Mucosa of stomach (tissue), 1 donor: ENCODE data around the gene IDI1.

Source experiments
- H3K27me3 ChIP-seq: one replicate; pipeline ENCODE4 v1.7.0; 2013; ENCODE audit warnings: mild to moderate bottlenecking, low read length; ENCODE audit not compliant: control insufficient read depth, insufficient read depth
- H3K36me3 ChIP-seq: one replicate; pipeline ENCODE4 v1.7.0; 2013; ENCODE audit warnings: low read length; ENCODE audit not compliant: control insufficient read depth, insufficient read depth
- H3K4me1 ChIP-seq: one replicate; pipeline ENCODE4 v1.7.0; 2013; ENCODE audit warnings: mild to moderate bottlenecking, low read length; ENCODE audit not compliant: control insufficient read depth, insufficient read depth
- H3K4me3 ChIP-seq: one replicate; pipeline ENCODE4 v1.7.0; 2013; ENCODE audit warnings: low read length
- H3K9ac ChIP-seq: one replicate; pipeline ENCODE4 v1.7.0; 2013; ENCODE audit warnings: mild to moderate bottlenecking, low read length, moderate library complexity
- H3K9me3 ChIP-seq: one replicate; pipeline ENCODE4 v1.7.0; 2013; ENCODE audit warnings: mild to moderate bottlenecking, low read length, moderate library complexity; ENCODE audit not compliant: control insufficient read depth
- donor health status: Pancreatic carcinoma.

The IDI1 gene

GRCh38 chr10:1002425-1003006 lies 46.4 kb downstream of the IDI1 start:
- Histone ChIP-seq H3K36me3 (peaks cover 9% of the 10 kb centered on the region), H3K9ac (no peak overlapping the region), H3K4me3 (no peak overlapping the region), H3K9me3 (no peaks in the 10 kb centered on the region), H3K27me3 (no peaks in the 10 kb centered on the region), H3K4me1 (no peaks in the 10 kb centered on the region)

GRCh38 chr10:997266-998022 lies 51.5 kb downstream of the IDI1 start:
- Histone ChIP-seq H3K4me3 (no peak overlapping the region), H3K9ac (no peak overlapping the region), H3K9me3 (no peaks in the 10 kb centered on the region), H3K27me3 (no peaks in the 10 kb centered on the region), H3K4me1 (no peaks in the 10 kb centered on the region), H3K36me3 (no peaks in the 10 kb centered on the region)

- Histone ChIP-seq H3K9ac (no peak overlapping the region), H3K4me1 (no peaks in the 10 kb centered on the region), H3K4me3 (no peak overlapping the region), H3K27me3 (no peaks in the 10 kb centered on the region), H3K9me3 (no peaks in the 10 kb centered on the region), H3K36me3 (no peaks in the 10 kb centered on the region)
Observed at GRCh38 chr10:996031-996430, 52.9 kb downstream of the IDI1 start.

GRCh38 chr10:995559-995926 lies 53.4 kb downstream of the IDI1 start:
- Histone ChIP-seq H3K4me3 (no peak overlapping the region), H3K36me3 (no peaks in the 10 kb centered on the region), H3K27me3 (no peaks in the 10 kb centered on the region), H3K9me3 (no peaks in the 10 kb centered on the region), H3K9ac (no peak overlapping the region), H3K4me1 (no peaks in the 10 kb centered on the region)

GRCh38 chr10:994836-995558 lies 53.9 kb downstream of the IDI1 start:
- H3K4me1 ChIP-seq = no peaks in the 10 kb centered on the region
- no peaks in the 10 kb centered on the region for H3K27me3 ChIP-seq
- H3K9ac ChIP-seq = no peak overlapping the region
- H3K9me3 ChIP-seq = no peaks in the 10 kb centered on the region
- H3K36me3 ChIP-seq = no peaks in the 10 kb centered on the region
- no peak overlapping the region for H3K4me3 ChIP-seq

- Histone ChIP-seq H3K4me1 (peaks cover 7% of the 10 kb centered on the region), H3K36me3 (no peaks in the 10 kb centered on the region), H3K9ac (no peak overlapping the region), H3K27me3 (no peaks in the 10 kb centered on the region), H3K9me3 (no peaks in the 10 kb centered on the region), H3K4me3 (no peak overlapping the region)
Observed at GRCh38 chr10:992871-993270, 56.0 kb downstream of the IDI1 start.

- no peak overlapping the region for H3K9ac ChIP-seq
- H3K4me1 ChIP-seq = peaks cover 8% of the 10 kb centered on the region
- no peak overlapping the region for H3K4me3 ChIP-seq
- H3K9me3 ChIP-seq = no peaks in the 10 kb centered on the region
- H3K27me3 ChIP-seq = no peaks in the 10 kb centered on the region
- H3K36me3 ChIP-seq = no peaks in the 10 kb centered on the region
Observed at GRCh38 chr10:992467-992866, 56.5 kb downstream of the IDI1 start.

- H3K9ac ChIP-seq = no peak overlapping the region
- no peaks in the 10 kb centered on the region for H3K27me3 ChIP-seq
- H3K4me1 ChIP-seq = peaks cover 25% of the 10 kb centered on the region
- no peaks in the 10 kb centered on the region for H3K36me3 ChIP-seq
- H3K4me3 ChIP-seq = no peak overlapping the region
- no peaks in the 10 kb centered on the region for H3K9me3 ChIP-seq
Observed at GRCh38 chr10:990808-991207, 58.1 kb downstream of the IDI1 start.
